Common myeloid progenitor, CD34-positive (primary cell): ENCODE data around the gene RAD54L.
A peak's percentile ranks its signal among the peaks of the same experiment; 100 is the strongest.

ENCODE experiments used
- CTCF ChIA-PET: fragments of 350-600 bp; sonication (Branson Sonifier 250); formaldehyde crosslinking; loops from one replicate; lab custom pipeline; 2021; ENCODE audit warnings: antibody characterized with exemption; lab: Charles Lee
- POLR2A ChIA-PET: fragments of 350-600 bp; sonication (Branson Sonifier 250); formaldehyde crosslinking; loops from one replicate; lab custom pipeline; 2021; ENCODE audit warnings: antibody characterized with exemption; lab: Charles Lee
- DNase-seq, 3 donors: peaks; one replicate each; pipeline versions ENCODE4 v3.0.0 to v3.0.0-alpha.2; 2013
- H3K27ac ChIP-seq, 2 experiments: 1 replicate in 1 of 2; 2 replicates in 1 of 2; pipeline ENCODE4 v1.7.0; 2013; ENCODE audit warnings: inconsistent platforms in 2 of 2, low read length in 2 of 2, mild to moderate bottlenecking in 2 of 2, low read depth in 1 of 2, moderate library complexity in 1 of 2; ENCODE audit not compliant: severe bottlenecking in 2 of 2, insufficient read depth in 1 of 2, poor library complexity in 1 of 2
- H3K27me3 ChIP-seq, 5 experiments: replicated peaks in 2 of 5; 1 replicate in 3 of 5; 2 replicates in 2 of 5; pipeline versions ENCODE4 v1.6.1 to v1.7.0; 2013; ENCODE audit warnings: low read length in 4 of 5, mild to moderate bottlenecking in 2 of 5, moderate library complexity in 2 of 5, inconsistent platforms in 1 of 5; ENCODE audit not compliant: insufficient read depth in 5 of 5, control insufficient read depth in 4 of 5
- H3K36me3 ChIP-seq, 4 experiments: 1 replicate in 2 of 4; 2 replicates in 2 of 4; pipeline versions ENCODE4 v1.6.1 to v1.7.0; 2013; ENCODE audit warnings: low read length in 3 of 4, control low read depth in 1 of 4, mild to moderate bottlenecking in 1 of 4; ENCODE audit not compliant: control insufficient read depth in 4 of 4, insufficient read depth in 4 of 4
- H3K4me1 ChIP-seq, 4 experiments: 1 replicate in 3 of 4; 2 replicates in 1 of 4; pipeline versions ENCODE4 v1.6.1 to v1.7.1; 2013; ENCODE audit warnings: low read length in 3 of 4, mild to moderate bottlenecking in 3 of 4, control low read depth in 1 of 4, inconsistent platforms in 1 of 4, moderate library complexity in 1 of 4; ENCODE audit not compliant: control insufficient read depth in 4 of 4, insufficient read depth in 4 of 4; ENCODE audit errors: control extremely low read depth in 1 of 4
- H3K4me3 ChIP-seq, 7 experiments: 1 replicate in 4 of 7; 2 replicates in 3 of 7; pipeline versions ENCODE4 v1.5.1 to v1.7.0; 2013; ENCODE audit warnings: mild to moderate bottlenecking in 7 of 7, low read length in 6 of 7, moderate library complexity in 6 of 7, inconsistent platforms in 2 of 7, low read depth in 2 of 7, control low read depth in 1 of 7; ENCODE audit not compliant: insufficient read depth in 4 of 7, control insufficient read depth in 1 of 7; ENCODE audit errors: extremely low read depth in 1 of 7
- H3K9me3 ChIP-seq, 5 experiments: 1 replicate in 4 of 5; 2 replicates in 1 of 5; pipeline versions ENCODE4 v1.6.1 to v1.7.1; 2013; ENCODE audit warnings: low read length in 4 of 5, mild to moderate bottlenecking in 2 of 5, inconsistent platforms in 1 of 5, low read depth in 1 of 5, moderate library complexity in 1 of 5; ENCODE audit not compliant: control insufficient read depth in 4 of 5, insufficient read depth in 2 of 5; ENCODE audit errors: control extremely low read depth in 1 of 5
- WGBS: methylation state at CpG from one replicate; pipeline ENCODE4 v1.1.5; 2013; ENCODE audit not compliant: insufficient coverage; 5-methylcytosine and 5-hydroxymethylcytosine counted together

The RAD54L gene

DNA sequence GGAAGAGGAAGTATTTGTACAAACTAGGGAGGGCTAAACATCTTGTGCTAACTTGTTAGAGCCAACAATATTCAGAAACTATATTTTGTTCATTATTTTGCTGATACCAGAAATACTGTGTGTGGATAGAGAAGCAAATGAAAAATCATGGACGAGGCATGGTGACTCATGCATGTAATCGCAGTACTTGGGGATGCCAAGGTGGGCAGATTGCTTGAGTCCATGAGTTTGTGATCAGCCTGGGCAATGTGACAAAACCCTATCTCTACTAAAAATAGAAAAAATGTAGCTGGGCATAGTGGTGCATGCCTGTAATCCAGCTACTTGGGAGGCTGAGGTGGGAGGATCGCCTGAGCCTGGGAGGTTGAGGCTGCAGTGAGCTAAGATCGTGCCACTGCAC, 42.4 kb downstream of the RAD54L start:
- Histone ChIP-seq H3K27ac (no peak overlapping the region), H3K9me3 (no peaks in the 10 kb centered on the region), H3K27me3 (no peaks in the 10 kb centered on the region), H3K36me3 (peaks cover 5 to 56% (median 29%) of the 10 kb centered on the region in 4 experiments), H3K4me1 (no peaks in the 10 kb centered on the region), H3K4me3 (no peak overlapping the region)
- ChIA-PET POLR2A (interaction anchor here (1.4 kb wide), 1 partner anchor 13 kb away, joined by 5 read pairs; the partner anchor contains the start of genes LRRC41 and UQCRH), CTCF (interaction anchor here (1.6 kb wide), 1 partner anchor 10 kb away, joined by 7 read pairs; no protein-coding TSS in a partner anchor)
- no peak for DNase-seq
- 100% methylated on average over 1 of the region's 4 CpGs for WGBS

DNA sequence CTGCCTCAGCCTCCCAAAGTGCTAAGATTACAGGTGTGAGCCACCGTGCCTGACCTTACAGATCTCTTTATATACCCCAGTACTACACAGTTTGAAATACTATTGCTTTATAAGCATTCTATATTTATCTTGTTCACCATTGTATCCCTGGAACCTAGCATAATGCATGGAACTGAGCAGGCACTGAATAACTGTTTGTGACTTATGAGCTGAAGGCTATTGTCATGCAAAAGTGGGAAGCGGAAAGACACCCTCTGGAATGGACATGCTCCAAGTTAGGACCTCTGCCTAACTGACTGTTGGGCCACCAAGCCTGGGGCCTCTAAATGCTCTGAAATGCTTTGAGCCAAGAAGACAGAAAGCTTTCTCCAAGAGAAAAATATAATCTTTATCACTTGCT, 47.7 kb downstream of the RAD54L start:
- CTCF ChIA-PET = interaction anchor here (1.5 to 2.4 kb wide), 2 partner anchors 10 to 21 kb away, joined by 5 to 12 read pairs; no protein-coding TSS in a partner anchor
- 100% methylated on average over 1 of the region's 2 CpGs for WGBS
- Histone ChIP-seq H3K36me3 (peaks cover 11 to 51% (median 26%) of the 10 kb centered on the region in 4 experiments), H3K9me3 (no peaks in the 10 kb centered on the region), H3K27ac (no peak overlapping the region), H3K4me3 (no peak overlapping the region), H3K4me1 (peaks cover 0 to 2% (median under 1%) of the 10 kb centered on the region in 4 experiments), H3K27me3 (no peaks in the 10 kb centered on the region)
- POLR2A ChIA-PET = interaction anchor here (0.6 kb wide), 1 partner anchor 33 kb away, joined by 6 read pairs; no protein-coding TSS in a partner anchor
- DNase-seq = no peak

DNA sequence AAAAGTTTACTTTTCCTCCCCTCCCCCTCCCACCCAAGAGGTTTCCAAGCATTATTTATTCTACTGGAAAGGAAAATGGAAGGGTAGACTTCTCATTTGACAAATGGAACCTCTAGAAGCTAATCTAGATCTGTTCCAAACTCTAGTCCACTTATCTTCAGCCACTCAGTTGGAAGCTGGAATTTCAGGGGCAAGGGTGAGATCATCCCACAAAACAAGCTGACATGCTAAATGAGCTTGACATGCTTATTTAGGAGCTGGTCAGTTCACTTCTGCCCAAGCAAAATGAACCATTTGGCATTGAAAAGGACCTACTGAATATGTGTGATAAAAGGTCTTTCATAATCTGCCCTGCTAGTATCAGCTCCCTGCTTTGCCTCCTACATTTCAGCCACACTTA, 50.8 kb downstream of the RAD54L start:
- H3K27me3 ChIP-seq = no peaks in the 10 kb centered on the region
- H3K27ac ChIP-seq = no peak overlapping the region
- no peaks in the 10 kb centered on the region for H3K9me3 ChIP-seq
- CTCF ChIA-PET = interaction anchor here (0.8 to 1.2 kb wide), 4 partner anchors 15 to 49 kb away, joined by 3 read pairs; no protein-coding TSS in a partner anchor
- H3K36me3 ChIP-seq = peaks cover 9 to 39% (median 26%) of the 10 kb centered on the region in 4 experiments
- DNase-seq = no peak
- H3K4me1 ChIP-seq = peaks cover 5 to 17% (median 14%) of the 10 kb centered on the region in 4 experiments
- POLR2A ChIA-PET = no interaction called here
- H3K4me3 ChIP-seq = no peak overlapping the region

DNA sequence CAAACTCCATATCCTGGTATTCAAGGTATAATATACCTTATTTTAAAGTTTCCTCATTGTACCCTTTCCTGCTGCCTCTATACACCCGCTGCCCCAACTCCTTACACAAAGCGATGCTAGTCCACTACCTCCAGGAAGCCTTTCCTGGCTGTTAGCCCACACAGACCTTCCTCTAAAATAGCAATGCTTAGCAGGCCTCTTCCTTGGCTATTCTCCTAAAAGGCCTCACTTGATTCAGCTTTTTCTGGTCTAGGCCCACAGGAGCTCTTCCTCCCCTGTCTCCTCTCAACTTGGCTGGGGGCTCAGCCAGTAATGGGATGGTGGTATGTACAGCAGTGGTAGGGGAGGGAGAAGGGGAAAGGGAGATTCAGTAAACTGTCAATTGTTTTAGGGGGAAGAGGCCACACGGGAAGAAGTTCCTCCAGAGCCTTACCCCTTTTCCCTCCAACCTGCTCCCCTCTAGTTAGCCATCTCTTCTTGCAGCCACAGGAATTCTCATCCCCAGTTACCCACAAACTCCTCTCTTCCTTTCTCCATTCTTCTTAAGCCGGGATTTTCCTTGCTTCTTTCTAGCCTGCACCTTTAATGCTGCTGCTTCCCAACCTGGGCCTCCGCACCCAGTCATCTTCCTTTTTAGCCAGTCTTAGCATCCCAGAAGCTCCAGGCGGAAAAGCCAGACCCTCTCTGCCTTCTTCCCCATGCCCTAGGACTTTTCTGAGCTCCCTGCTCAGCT, 53.3 kb downstream of the RAD54L start:
- no peaks in the 10 kb centered on the region for H3K27me3 ChIP-seq
- H3K4me1 ChIP-seq = peaks cover 5 to 31% (median 24%) of the 10 kb centered on the region in 4 experiments
- ChIA-PET POLR2A (interaction anchor here (0.6 to 0.9 kb wide), 2 partner anchors 47 to 1349 kb away, joined by 3 read pairs; no protein-coding TSS in a partner anchor), CTCF (interaction anchor here (0.7 to 2.0 kb wide), 4 partner anchors 9 to 42 kb away, joined by 3 to 6 read pairs (median 3); no protein-coding TSS in a partner anchor)
- peaks cover 6 to 24% (median 15%) of the 10 kb centered on the region in 4 experiments for H3K36me3 ChIP-seq
- H3K27ac ChIP-seq = peak overlapping the region; percentile 98 to 99
- no peaks in the 10 kb centered on the region for H3K9me3 ChIP-seq
- 49% methylated on average over 6 of the region's 6 CpGs for WGBS
- peak in 2 of 3 donors; percentile 9 to 31 for DNase-seq
- H3K4me3 ChIP-seq = peak overlapping the region; percentile 81 to 98 (median 94)

DNA sequence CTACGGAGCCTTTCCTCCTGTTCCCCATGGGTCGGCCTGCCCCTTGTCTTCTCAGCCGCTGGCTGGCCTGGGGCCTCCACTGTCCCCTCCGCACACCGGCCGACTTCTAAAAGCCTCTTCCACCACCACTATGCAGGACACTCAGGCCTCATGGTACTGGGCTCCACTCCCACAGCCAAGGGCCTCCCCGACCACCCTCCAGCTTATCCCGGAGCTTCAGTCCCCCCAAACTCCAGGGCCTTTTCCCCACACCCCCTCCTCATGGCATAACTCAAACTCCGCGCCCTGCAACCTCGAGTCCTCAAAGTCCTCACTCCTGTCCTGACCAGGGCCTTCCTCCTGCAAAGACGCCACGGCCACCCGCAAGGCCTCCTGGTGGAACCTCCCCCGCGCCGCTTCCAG, 53.8 kb downstream of the RAD54L start:
- H3K4me3 ChIP-seq = peak overlapping the region; percentile 81 to 98 (median 94)
- H3K27me3 ChIP-seq = no peaks in the 10 kb centered on the region
- H3K9me3 ChIP-seq = no peaks in the 10 kb centered on the region
- H3K36me3 ChIP-seq = peaks cover 4 to 22% (median 13%) of the 10 kb centered on the region in 4 experiments
- peak overlapping the region; percentile 98 to 99 for H3K27ac ChIP-seq
- WGBS = 17% methylated on average over 17 of the region's 17 CpGs
- H3K4me1 ChIP-seq = peaks cover 5 to 34% (median 25%) of the 10 kb centered on the region in 4 experiments
- CTCF ChIA-PET = interaction anchor here (0.7 to 2.0 kb wide), 4 partner anchors 8 to 42 kb away, joined by 3 to 6 read pairs (median 3); no protein-coding TSS in a partner anchor
- POLR2A ChIA-PET = interaction anchor here (0.6 to 0.9 kb wide), 2 partner anchors 47 to 1350 kb away, joined by 3 read pairs; no protein-coding TSS in a partner anchor
- no peak for DNase-seq

DNA sequence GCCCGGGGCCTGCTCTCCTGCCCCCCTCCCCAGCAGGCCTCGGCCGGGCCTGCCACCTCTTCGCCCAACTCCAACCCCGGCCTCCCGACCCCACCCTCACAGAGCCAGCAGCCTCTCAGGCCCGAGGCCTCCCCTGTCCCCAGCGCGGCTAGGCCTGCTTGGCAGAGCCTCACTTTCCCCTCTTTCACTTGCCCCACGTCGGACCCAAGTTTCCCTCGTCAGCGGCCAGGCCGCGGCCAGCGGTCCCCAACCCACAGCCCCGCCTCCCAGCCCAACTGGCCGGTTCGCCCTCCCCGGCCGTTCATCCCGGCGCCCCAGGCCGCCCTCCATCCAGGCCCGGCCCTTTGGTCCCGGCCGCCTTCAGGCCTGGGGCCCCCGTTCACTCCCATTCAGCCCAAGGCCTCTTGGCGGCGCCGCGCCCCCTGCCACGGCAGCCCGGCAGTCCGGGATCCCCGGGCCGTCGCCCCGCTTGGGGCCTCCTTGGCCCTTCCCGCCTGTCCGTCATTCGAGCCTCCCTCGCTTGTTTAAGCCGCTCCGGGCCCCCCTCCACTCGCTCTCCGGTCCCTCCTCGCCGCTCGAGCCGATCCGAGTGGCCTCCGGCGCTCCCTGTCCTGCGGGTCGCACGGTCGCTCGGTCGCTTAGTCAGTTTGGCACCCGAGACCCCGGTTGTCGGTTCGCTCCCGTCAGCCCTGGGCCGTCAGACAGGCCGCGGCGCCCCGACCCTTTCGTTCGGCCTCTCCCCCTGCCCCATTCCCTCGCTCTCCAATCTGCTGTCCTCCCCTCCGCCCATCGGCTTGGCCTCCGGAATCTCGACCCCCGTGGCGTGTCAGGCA, 54.5 kb downstream of the RAD54L start:
- POLR2A ChIA-PET = interaction anchor here (0.9 to 1.5 kb wide), 3 partner anchors 12 to 57 kb away, joined by 3 to 5 read pairs (median 3); no protein-coding TSS in a partner anchor
- Histone ChIP-seq H3K4me3 (peak overlapping the region; percentile 81 to 98 (median 94)), H3K27ac (peak overlapping the region; percentile 98 to 99), H3K27me3 (no peaks in the 10 kb centered on the region), H3K36me3 (peaks cover 4 to 15% (median 9%) of the 10 kb centered on the region in 4 experiments), H3K4me1 (peaks cover 5 to 40% (median 26%) of the 10 kb centered on the region in 4 experiments), H3K9me3 (no peaks in the 10 kb centered on the region)
- CTCF ChIA-PET = interaction anchor here (1.3 to 2.9 kb wide), 5 partner anchors 8 to 41 kb away, joined by 3 to 9 read pairs (median 4); no protein-coding TSS in a partner anchor
- peak; percentile 65 to 83 (median 74) for DNase-seq
- WGBS = under 1% methylated on average over 66 of the region's 79 CpGs
